Breast epithelium (tissue), 3 donors: ENCODE data around the gene PRKN.

Experiments used
- CTCF ChIP-seq, 3 donors: fragments of 450-650 bp; IDR thresholded peaks; one replicate each; pipeline ENCODE4 v1.5.1; 2016 to 2017; ENCODE audit warnings: antibody characterized with exemption in 3 of 3, mild to moderate bottlenecking in 3 of 3, moderate library complexity in 3 of 3
- POLR2A ChIP-seq: fragments of 450-650 bp; IDR thresholded peaks from one replicate; pipeline ENCODE4 v1.6.1; 2016; ENCODE audit warnings: antibody characterized with exemption, mild to moderate bottlenecking, moderate library complexity
- POLR2AphosphoS5 ChIP-seq, 3 donors: sonication (generic); formaldehyde crosslinking; IDR thresholded peaks; one replicate each; pipeline ENCODE4 v1.6.1; 2017; ENCODE audit warnings: antibody characterized with exemption in 3 of 3

- TF ChIP-seq CTCF (IDR thresholded peaks at IDR 0.05), result no peak
- no peak for TF ChIP-seq POLR2A
- no peak for TF ChIP-seq POLR2AphosphoS5 (IDR thresholded peaks at IDR 0.05)
These were observed 776.4 kb downstream of the PRKN start for GRCh38 chr6:161951126-161951525.
